Neuron (in vitro differentiated cells): ENCODE measurements around the gene HCLS1.

ENCODE experiments used
- H2AFZ ChIP-seq: one replicate; pipeline ENCODE4 v1.6.1; 2013; ENCODE audit warnings: low read depth, mild to moderate bottlenecking, inconsistent platforms, low read length, moderate library complexity
- H3K27me3 ChIP-seq: one replicate; pipeline ENCODE4 v1.6.1; 2013; ENCODE audit warnings: low read length; ENCODE audit not compliant: insufficient read depth
- H3K36me3 ChIP-seq: one replicate; pipeline ENCODE4 v1.6.1; 2013; ENCODE audit warnings: low read length; ENCODE audit not compliant: insufficient read depth
- H3K4me1 ChIP-seq: one replicate; pipeline ENCODE4 v1.6.1; 2013; ENCODE audit warnings: low read length; ENCODE audit not compliant: insufficient read depth
- H3K4me3 ChIP-seq: 2 replicates; pipeline ENCODE4 v1.5.1; 2013; ENCODE audit warnings: mild to moderate bottlenecking, low read length, moderate library complexity
- H3K9me3 ChIP-seq: one replicate; pipeline ENCODE4 v1.6.1; 2013; ENCODE audit warnings: low read length

HCLS1 gene

DNA sequence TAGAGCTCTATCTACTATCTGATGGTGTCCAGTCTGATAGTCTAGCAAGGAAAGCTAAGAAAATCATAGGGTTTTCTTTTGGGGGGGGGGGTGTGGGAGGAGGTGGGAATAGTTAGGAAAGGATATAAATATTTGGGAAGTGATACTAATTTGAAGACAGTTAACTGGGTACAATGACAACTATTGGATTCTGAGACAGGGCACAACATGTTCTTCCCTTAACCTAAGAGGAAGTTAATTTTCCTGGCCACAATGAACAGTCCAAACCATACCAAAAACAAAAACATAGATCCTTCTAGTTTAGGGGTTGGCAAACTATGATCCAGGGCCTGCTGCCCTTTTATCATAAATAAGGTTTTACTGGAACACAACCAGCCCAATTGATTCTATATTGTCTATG, 10.0 kb upstream of the HCLS1 start:
- no peak overlapping the region for H3K4me3 ChIP-seq
- H3K9me3 ChIP-seq, result no peaks in the 10 kb centered on the region
- H3K36me3 ChIP-seq, result peaks cover 80% of the 10 kb centered on the region
- H2AFZ ChIP-seq, result no peak overlapping the region
- H3K27me3 ChIP-seq, result no peaks in the 10 kb centered on the region
- no peaks in the 10 kb centered on the region for H3K4me1 ChIP-seq

DNA sequence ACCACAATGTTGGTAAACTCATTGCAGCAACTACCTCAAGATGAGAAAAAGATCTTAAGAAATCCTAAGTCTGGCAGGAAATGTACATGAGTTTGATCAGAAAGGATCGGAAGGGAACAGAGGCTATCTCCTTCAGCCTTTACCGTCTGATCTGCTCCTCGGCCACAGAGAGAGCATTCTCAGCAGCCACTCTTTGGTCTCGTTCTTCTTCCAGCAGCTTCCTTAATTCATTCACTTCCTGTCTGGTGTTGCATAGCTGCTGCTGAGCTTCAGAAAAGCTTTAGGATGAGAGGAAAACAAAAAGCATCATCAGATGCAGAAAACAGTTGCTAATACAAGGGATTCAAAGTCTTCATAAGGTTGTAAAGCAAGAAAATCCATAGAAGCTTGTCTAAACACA, 6.6 kb upstream of the HCLS1 start:
- Histone ChIP-seq H3K27me3 (no peaks in the 10 kb centered on the region), H3K9me3 (no peaks in the 10 kb centered on the region), H2AFZ (no peak overlapping the region), H3K36me3 (peaks cover 92% of the 10 kb centered on the region), H3K4me1 (no peaks in the 10 kb centered on the region), H3K4me3 (no peak overlapping the region)

DNA sequence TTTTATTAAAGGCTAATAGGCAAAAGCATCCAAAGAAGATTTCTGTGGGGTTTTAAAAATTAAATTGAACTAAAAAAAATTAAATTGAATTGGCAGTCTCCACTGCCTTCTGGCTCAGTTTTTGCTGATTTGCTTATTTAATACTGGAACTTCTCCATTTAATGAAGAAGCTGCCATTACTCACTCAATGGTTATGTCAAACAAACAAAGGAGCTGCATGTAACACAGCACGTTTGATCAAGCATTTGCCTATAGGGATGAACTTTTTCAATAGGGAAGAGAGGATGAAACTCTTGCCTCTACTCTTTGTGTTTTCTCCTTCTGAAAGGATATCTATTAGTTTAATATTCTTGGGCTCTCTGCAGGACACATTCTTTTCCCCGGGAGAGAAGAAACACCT, 4.8 kb upstream of the HCLS1 start:
- no peaks in the 10 kb centered on the region for H3K27me3 ChIP-seq
- no peaks in the 10 kb centered on the region for H3K4me1 ChIP-seq
- peaks cover 76% of the 10 kb centered on the region for H3K36me3 ChIP-seq
- no peak overlapping the region for H2AFZ ChIP-seq
- no peak overlapping the region for H3K4me3 ChIP-seq
- H3K9me3 ChIP-seq, result no peaks in the 10 kb centered on the region

- Histone ChIP-seq H3K9me3 (no peaks in the 10 kb centered on the region), H3K4me3 (no peak overlapping the region), H2AFZ (no peak overlapping the region), H3K4me1 (no peaks in the 10 kb centered on the region), H3K27me3 (no peaks in the 10 kb centered on the region), H3K36me3 (peaks cover 57% of the 10 kb centered on the region)
Measured at GRCh38 chr3:121663171-121663847, 2.6 kb upstream of the HCLS1 start.

DNA sequence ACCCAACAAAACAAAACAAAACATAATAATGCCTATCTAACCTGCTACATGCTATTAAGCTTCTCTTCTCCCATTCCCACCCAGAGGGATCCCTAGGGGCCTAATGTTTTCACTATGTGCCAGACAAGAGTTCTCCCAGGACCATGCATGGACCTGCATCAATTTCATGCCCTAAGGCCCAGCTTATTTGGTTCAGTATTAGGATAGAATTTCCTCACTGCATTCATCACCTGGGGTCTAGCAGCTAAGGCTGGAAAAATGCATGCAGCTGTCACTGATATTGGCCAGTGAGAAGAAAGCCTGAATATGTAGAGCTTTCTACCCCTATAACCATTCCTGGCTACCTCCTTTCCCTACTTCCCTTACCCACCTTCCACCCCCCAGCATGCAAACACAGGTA, 2.0 kb upstream of the HCLS1 start:
- Histone ChIP-seq H3K9me3 (no peaks in the 10 kb centered on the region), H3K36me3 (peaks cover 52% of the 10 kb centered on the region), H2AFZ (no peak overlapping the region), H3K4me1 (no peaks in the 10 kb centered on the region), H3K4me3 (no peak overlapping the region), H3K27me3 (no peaks in the 10 kb centered on the region)

DNA sequence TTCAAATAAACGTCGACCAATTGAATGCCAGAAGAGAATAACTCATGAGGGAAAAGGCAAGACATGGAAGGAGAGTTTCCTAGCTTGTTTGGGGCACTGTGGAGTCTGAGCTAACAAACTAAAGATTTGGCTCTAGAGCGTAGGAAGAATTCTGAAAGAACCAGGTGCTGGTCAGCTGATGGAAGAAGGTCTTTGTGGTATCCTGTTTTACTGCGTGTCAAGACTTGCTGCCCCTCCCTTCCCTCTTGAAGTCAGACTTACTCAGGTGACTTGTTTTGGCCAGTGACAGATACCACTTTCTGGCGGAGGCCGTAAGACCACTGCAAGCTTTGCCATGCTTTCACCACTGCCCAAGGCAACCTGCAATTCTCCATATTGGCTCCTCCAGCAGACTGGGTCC, 673 bp upstream of the HCLS1 start:
- Histone ChIP-seq H3K9me3 (no peaks in the 10 kb centered on the region), H3K36me3 (peaks cover 39% of the 10 kb centered on the region), H3K4me3 (no peak overlapping the region), H3K27me3 (no peaks in the 10 kb centered on the region), H3K4me1 (no peaks in the 10 kb centered on the region), H2AFZ (no peak overlapping the region)

GRCh38 chr3:121659586-121659985, 1.1 kb downstream of the HCLS1 start:
- Histone ChIP-seq H3K4me1 (no peaks in the 10 kb centered on the region), H3K9me3 (no peaks in the 10 kb centered on the region), H2AFZ (no peak overlapping the region), H3K4me3 (no peak overlapping the region), H3K36me3 (peaks cover 22% of the 10 kb centered on the region), H3K27me3 (no peaks in the 10 kb centered on the region)

GRCh38 chr3:121658716-121659435, 1.8 kb downstream of the HCLS1 start:
- no peaks in the 10 kb centered on the region for H3K27me3 ChIP-seq
- H2AFZ ChIP-seq, result no peak overlapping the region
- peaks cover 15% of the 10 kb centered on the region for H3K36me3 ChIP-seq
- H3K9me3 ChIP-seq, result no peaks in the 10 kb centered on the region
- no peak overlapping the region for H3K4me3 ChIP-seq
- H3K4me1 ChIP-seq, result no peaks in the 10 kb centered on the region

DNA sequence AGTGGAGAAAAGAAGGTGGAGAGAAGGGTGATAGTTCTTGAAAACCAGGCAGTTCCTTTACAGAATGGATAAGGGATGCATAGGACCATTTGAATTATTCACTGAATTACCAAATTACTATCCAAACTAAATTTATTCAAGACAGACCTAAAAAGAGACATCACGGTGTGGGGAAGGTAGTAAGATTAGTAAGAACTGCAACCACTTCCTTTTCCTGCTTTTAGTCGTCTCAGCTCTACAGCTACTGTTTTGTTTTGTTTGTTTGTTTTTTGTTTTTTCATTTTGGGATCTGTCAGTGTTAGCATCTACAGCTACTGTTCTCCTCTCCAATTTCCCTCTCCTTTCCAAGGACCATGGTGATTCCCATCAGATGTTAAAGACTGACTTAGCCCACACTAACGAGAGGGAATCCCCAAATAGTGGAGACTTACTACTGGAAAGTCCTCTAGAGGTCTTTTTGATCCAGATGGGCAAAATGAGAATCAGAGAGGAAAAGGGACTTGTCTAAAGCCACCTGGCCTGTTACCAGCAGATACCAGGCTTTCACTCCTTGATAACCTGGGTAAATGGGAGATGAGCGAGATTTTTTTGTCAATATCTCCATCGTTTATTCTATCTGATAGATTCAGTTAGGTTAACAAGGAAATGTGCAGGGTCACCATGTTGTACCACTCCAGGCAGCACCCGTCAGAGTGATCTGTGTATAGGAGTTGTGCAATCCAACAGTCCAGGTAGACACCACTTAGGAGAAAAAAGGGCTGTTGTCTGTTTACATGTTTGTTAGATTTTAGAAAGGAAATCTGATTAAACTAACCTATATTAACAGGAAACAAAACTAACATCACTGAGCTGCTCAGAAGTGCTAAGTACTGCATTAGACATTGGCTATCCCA, 6.0 kb downstream of the HCLS1 start:
- Histone ChIP-seq H3K4me1 (no peaks in the 10 kb centered on the region), H3K4me3 (no peak overlapping the region), H3K27me3 (no peaks in the 10 kb centered on the region), H2AFZ (no peak overlapping the region), H3K36me3 (no peaks in the 10 kb centered on the region), H3K9me3 (no peaks in the 10 kb centered on the region)

GRCh38 chr3:121651684-121652083, 9.0 kb downstream of the HCLS1 start:
- H3K4me1 ChIP-seq, result no peaks in the 10 kb centered on the region
- no peaks in the 10 kb centered on the region for H3K27me3 ChIP-seq
- H3K36me3 ChIP-seq, result no peaks in the 10 kb centered on the region
- no peaks in the 10 kb centered on the region for H3K9me3 ChIP-seq
- H3K4me3 ChIP-seq, result no peak overlapping the region
- no peak overlapping the region for H2AFZ ChIP-seq

- H3K4me3 ChIP-seq, result no peak overlapping the region
- H3K4me1 ChIP-seq, result no peaks in the 10 kb centered on the region
- H3K9me3 ChIP-seq, result no peaks in the 10 kb centered on the region
- no peaks in the 10 kb centered on the region for H3K36me3 ChIP-seq
- H3K27me3 ChIP-seq, result no peaks in the 10 kb centered on the region
- no peak overlapping the region for H2AFZ ChIP-seq
Measured at GRCh38 chr3:121649645-121650044, 11.1 kb downstream of the HCLS1 start.

DNA sequence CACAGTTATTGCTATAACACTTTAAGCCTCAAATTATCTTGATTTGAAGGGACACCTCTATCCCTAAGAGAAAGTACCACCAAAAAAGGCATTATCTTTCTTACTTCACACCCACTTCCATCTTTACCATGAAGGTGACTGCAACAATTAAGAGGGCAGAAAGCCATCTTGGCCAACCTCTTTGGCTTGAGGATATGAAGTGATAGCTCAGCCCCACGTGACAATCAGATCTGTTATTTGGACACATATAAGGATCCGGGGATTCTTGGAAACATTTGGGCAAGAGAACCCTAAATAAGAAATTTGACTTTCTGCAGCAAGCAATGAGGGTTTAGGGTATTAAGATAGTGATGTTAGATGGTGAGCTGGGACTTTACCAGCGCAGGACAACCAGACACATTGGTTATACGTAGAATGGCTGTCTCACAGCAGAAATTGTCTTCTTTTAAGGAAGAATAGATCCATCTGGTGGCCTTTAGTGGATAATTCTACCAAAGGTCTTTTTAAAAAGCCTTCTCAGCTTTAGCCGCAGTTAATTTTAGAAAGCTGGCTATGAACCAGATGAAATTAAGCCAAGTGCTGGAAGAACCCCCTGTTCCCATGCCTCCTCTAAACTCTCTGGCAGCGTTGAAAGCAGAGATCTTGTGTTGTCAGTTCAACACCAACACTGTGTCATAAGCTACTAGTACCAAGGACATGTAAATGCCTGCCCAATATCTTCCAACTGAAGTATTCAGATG, 12.3 kb downstream of the HCLS1 start:
- no peaks in the 10 kb centered on the region for H3K36me3 ChIP-seq
- no peaks in the 10 kb centered on the region for H3K9me3 ChIP-seq
- H3K27me3 ChIP-seq, result no peaks in the 10 kb centered on the region
- H2AFZ ChIP-seq, result no peak overlapping the region
- no peak overlapping the region for H3K4me3 ChIP-seq
- H3K4me1 ChIP-seq, result no peaks in the 10 kb centered on the region

DNA sequence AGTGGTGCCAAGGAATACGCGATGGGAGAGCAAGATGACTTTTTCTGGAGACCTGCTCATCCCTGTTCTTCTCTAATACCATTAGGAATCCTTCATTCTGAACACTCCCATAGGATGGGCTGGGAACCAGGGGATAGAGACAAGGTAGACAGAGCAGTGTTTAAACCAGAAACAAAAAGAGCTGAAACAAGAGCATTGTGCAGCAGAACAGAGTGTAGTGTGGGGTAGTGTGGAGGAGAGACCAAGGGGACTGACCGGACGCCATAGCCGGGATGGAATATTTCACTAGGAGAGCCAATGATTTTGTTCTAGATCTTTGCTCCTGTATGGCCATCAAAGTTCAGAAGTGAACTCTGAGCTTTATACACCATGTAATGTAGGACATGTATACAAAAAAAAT, 15.6 kb downstream of the HCLS1 start:
- H3K9me3 ChIP-seq, result no peaks in the 10 kb centered on the region
- no peaks in the 10 kb centered on the region for H3K36me3 ChIP-seq
- H3K4me1 ChIP-seq, result no peaks in the 10 kb centered on the region
- no peak overlapping the region for H3K4me3 ChIP-seq
- no peaks in the 10 kb centered on the region for H3K27me3 ChIP-seq
- H2AFZ ChIP-seq, result no peak overlapping the region
